GM23338 (cell line): ENCODE results near the gene SMYD3. TPM values are rescaled to one million over a fixed set of nuclear protein-coding genes. Genes with fewer than 3 reads are reported as not detected.

ENCODE experiments used
- ATAC-seq: fragments of 200-7000 bp; cut with Tn5 transposase; 3 replicates; pipeline ENCODE4 v1.9.1; 2020
- DNase-seq: peaks from one replicate; pipeline ENCODE4 v3.0.0-alpha.2; 2015; ENCODE audit warnings: low spot score
- H2AFZ ChIP-seq: fragments of 200-600 bp; sonication (generic); 2 replicates; pipeline ENCODE4 v1.8.0; 2016; ENCODE audit warnings: antibody characterized with exemption, mild to moderate bottlenecking, moderate library complexity
- H3F3A ChIP-seq: fragments of 200-600 bp; sonication (generic); replicated peaks from 2 replicates; pipeline ENCODE4 v1.8.0; 2017; ENCODE audit warnings: antibody characterized with exemption, mixed run types, low read depth
- H3K27ac ChIP-seq: fragments of 200-600 bp; sonication (generic); 2 replicates; pipeline ENCODE4 v1.6.1; 2016; ENCODE audit warnings: low read depth
- H3K27me3 ChIP-seq: fragments of 200-600 bp; sonication (generic); 2 replicates; pipeline ENCODE4 v1.8.0; 2016; ENCODE audit warnings: mild to moderate bottlenecking, mixed run types, moderate library complexity; ENCODE audit not compliant: insufficient read depth
- H3K36me3 ChIP-seq: fragments of 200-600 bp; sonication (generic); 2 replicates; pipeline ENCODE4 v1.8.0; 2016; ENCODE audit warnings: mild to moderate bottlenecking; ENCODE audit not compliant: insufficient read depth
- H3K4me1 ChIP-seq: fragments of 200-600 bp; sonication (generic); 2 replicates; pipeline ENCODE4 v1.8.0; 2016; ENCODE audit warnings: mild to moderate bottlenecking, moderate library complexity; ENCODE audit not compliant: insufficient read depth
- H3K4me2 ChIP-seq: fragments of 200-600 bp; sonication (generic); 2 replicates; pipeline ENCODE4 v1.7.1; 2017; ENCODE audit warnings: mixed run types
- H3K4me3 ChIP-seq: fragments of 200-600 bp; sonication (generic); 2 replicates; pipeline ENCODE4 v1.6.1; 2016; ENCODE audit warnings: mixed run types
- H3K79me2 ChIP-seq: fragments of 200-600 bp; sonication (generic); replicated peaks from 2 replicates; pipeline ENCODE4 v1.8.0; 2017; ENCODE audit warnings: mild to moderate bottlenecking; ENCODE audit not compliant: insufficient read depth
- H3K9me2 ChIP-seq: fragments of 200-600 bp; sonication (generic); 2 replicates; pipeline ENCODE4 v1.8.0; 2017; ENCODE audit not compliant: insufficient read depth
- H4K20me1 ChIP-seq: fragments of 200-600 bp; sonication (generic); replicated peaks from 2 replicates; pipeline ENCODE4 v1.8.0; 2017; ENCODE audit warnings: mild to moderate bottlenecking; ENCODE audit not compliant: insufficient read depth
- H3K27ac Mint-ChIP-seq: 2 replicates; pipeline ENCODE4 v1.8.0; 2020; ENCODE audit warnings: inconsistent platforms, mild to moderate bottlenecking, moderate library complexity, mixed read lengths
- H3K27me3 Mint-ChIP-seq: 3 replicates; pipeline ENCODE4 v1.8.0; 2022; ENCODE audit warnings: low read depth, mild to moderate bottlenecking, moderate library complexity, mixed read lengths, inconsistent platforms; ENCODE audit not compliant: insufficient read depth, poor library complexity
- H3K36me3 Mint-ChIP-seq: 3 replicates; pipeline ENCODE4 v1.8.0; 2021; ENCODE audit warnings: low read depth, mild to moderate bottlenecking, inconsistent platforms, moderate library complexity, mixed read lengths
- H3K4me1 Mint-ChIP-seq: 3 replicates; pipeline ENCODE4 v1.8.0; 2020; ENCODE audit warnings: mild to moderate bottlenecking, inconsistent platforms, mixed read lengths
- H3K4me3 Mint-ChIP-seq: 3 replicates; pipeline ENCODE4 v1.8.0; 2021; ENCODE audit warnings: moderate library complexity, mild to moderate bottlenecking, inconsistent platforms, mixed read lengths
- H3K9me3 Mint-ChIP-seq: 3 replicates; pipeline ENCODE4 v1.8.0; 2020; ENCODE audit warnings: moderate library complexity, mild to moderate bottlenecking, inconsistent platforms, mixed read lengths
- CREB1 ChIP-seq: fragments of 250-450 bp; sonication (Bioruptor Pico); IDR thresholded peaks from 2 replicates; pipeline ENCODE4 v1.5.0; 2020; ENCODE audit warnings: low read depth, mild to moderate bottlenecking, moderate library complexity
- CTCF ChIP-seq, 2 experiments: fragments of 200-600 bp in 1 of 2; sonication (generic) in 1 of 2; conservative IDR thresholded peaks; 2 replicates each; pipeline versions ENCODE4 v1.5.1 to v1.6.1; 2016 to 2017; ENCODE audit warnings: antibody characterized with exemption in 2 of 2, low read depth in 2 of 2, mild to moderate bottlenecking in 2 of 2, moderate library complexity in 1 of 2
- EZH2 ChIP-seq: fragments of 200-600 bp; sonication (generic); IDR thresholded peaks from one replicate; pipeline ENCODE4 v1.8.0; 2017; ENCODE audit warnings: antibody characterized with exemption, mild to moderate bottlenecking, low read depth; ENCODE audit not compliant: unreplicated experiment
- EZH2phosphoT487 ChIP-seq: fragments of 200-600 bp; sonication (generic); IDR thresholded peaks from one replicate; pipeline ENCODE4 v1.8.1; 2018; ENCODE audit warnings: antibody characterized with exemption; ENCODE audit not compliant: unreplicated experiment
- JUNB ChIP-seq: IDR thresholded peaks from one replicate; pipeline ENCODE4 v1.6.1; 2016; ENCODE audit warnings: antibody characterized with exemption; ENCODE audit not compliant: unreplicated experiment
- NANOG ChIP-seq: IDR thresholded peaks from 2 replicates; pipeline ENCODE4 v1.6.1; 2016; ENCODE audit warnings: antibody characterized with exemption, borderline replicate concordance
- POLR2AphosphoS5 ChIP-seq: IDR thresholded peaks from 2 replicates; pipeline ENCODE4 v1.6.1; 2016; ENCODE audit warnings: antibody characterized with exemption, low read depth
- STAT1 ChIP-seq: IDR thresholded peaks from one replicate; pipeline ENCODE4 v1.6.1; 2016; ENCODE audit warnings: antibody characterized with exemption; ENCODE audit not compliant: unreplicated experiment
- ZNF114 ChIP-seq: fragments of 250-450 bp; sonication (Bioruptor Pico); IDR thresholded peaks from 2 replicates; pipeline ENCODE4 v1.5.0; 2020; ENCODE audit warnings: mild to moderate bottlenecking, moderate library complexity
- ZNF331 ChIP-seq: fragments of 250-450 bp; sonication (Bioruptor Pico); IDR thresholded peaks from 2 replicates; pipeline ENCODE4 v1.5.0; 2020; ENCODE audit warnings: low read depth, mild to moderate bottlenecking, moderate library complexity
- polyA plus RNA-seq: library from polyadenylated mRNA; unstranded; fragments of >200 nt; fragmentation: Nextera tagmentation; extraction: Ambion mirVana; gene quantifications from 2 replicates; pipeline ENCODE4 v1.2.1, GENCODE V29; 2016
- total RNA-seq: library from RNA; depleted of rRNA; stranded (reverse); fragments of >200 nt; shearing (Covaris generic); gene quantifications from 2 replicates; pipeline ENCODE4 v1.2.3, GENCODE V29; 2014
- TF ChIP-seq, protein P1 (sequence below): IDR thresholded peaks from 2 replicates; pipeline ENCODE4 v1.6.1; 2016; ENCODE audit warnings: antibody characterized with exemption
- TF ChIP-seq, protein P2 (sequence below): IDR thresholded peaks from one replicate; pipeline ENCODE4 v1.6.1; 2018; ENCODE audit warnings: antibody characterized with exemption; ENCODE audit not compliant: unreplicated experiment
- TF ChIP-seq, protein P3 (sequence below): fragments of 250-450 bp; sonication (Bioruptor Pico); IDR thresholded peaks from 2 replicates; pipeline ENCODE4 v1.5.0; 2020; ENCODE audit warnings: mild to moderate bottlenecking, moderate library complexity

The SMYD3 gene
- total and polyA plus RNA-seq, 2 experiments from 2014 or later: 31.8 to 34.4 TPM

- Mint-ChIP-seq H3K4me1 (peaks cover 65% of the 10 kb centered on the region), H3K27ac (no peak overlapping the region), H3K4me3 (no peak overlapping the region), H3K27me3 (peaks cover 4% of the 10 kb centered on the region), H3K9me3 (no peaks in the 10 kb centered on the region), H3K36me3 (no peaks in the 10 kb centered on the region)
- Histone ChIP-seq H3F3A (no peaks in the 10 kb centered on the region), H4K20me1 (no peaks in the 10 kb centered on the region), H3K4me3 (no peak overlapping the region), H3K27ac (no peak overlapping the region), H3K4me2 (no peak overlapping the region), H3K9me2 (no peaks in the 10 kb centered on the region), H3K27me3 (no peaks in the 10 kb centered on the region), H3K4me1 (peaks cover 33% of the 10 kb centered on the region), H2AFZ (no peak overlapping the region), H3K79me2 (no peaks in the 10 kb centered on the region), H3K36me3 (no peaks in the 10 kb centered on the region)
- DNase-seq (peak; percentile 31), ATAC-seq (peak; percentile 13; the same call in 1 of the 3 replicates)
- no peak for TF ChIP-seq CREB1 (CRISPR knock-in tag)
- no peak for TF ChIP-seq JUNB
- no peak for TF ChIP-seq POLR2AphosphoS5
- no peak for TF ChIP-seq STAT1
- TF ChIP-seq ZNF114: no peak
- no peak for TF ChIP-seq EZH2
- no peak for TF ChIP-seq ZNF331 (CRISPR knock-in tag)
- TF ChIP-seq, protein P1, sequence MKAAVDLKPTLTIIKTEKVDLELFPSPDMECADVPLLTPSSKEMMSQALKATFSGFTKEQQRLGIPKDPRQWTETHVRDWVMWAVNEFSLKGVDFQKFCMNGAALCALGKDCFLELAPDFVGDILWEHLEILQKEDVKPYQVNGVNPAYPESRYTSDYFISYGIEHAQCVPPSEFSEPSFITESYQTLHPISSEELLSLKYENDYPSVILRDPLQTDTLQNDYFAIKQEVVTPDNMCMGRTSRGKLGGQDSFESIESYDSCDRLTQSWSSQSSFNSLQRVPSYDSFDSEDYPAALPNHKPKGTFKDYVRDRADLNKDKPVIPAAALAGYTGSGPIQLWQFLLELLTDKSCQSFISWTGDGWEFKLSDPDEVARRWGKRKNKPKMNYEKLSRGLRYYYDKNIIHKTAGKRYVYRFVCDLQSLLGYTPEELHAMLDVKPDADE: no peak
- TF ChIP-seq, protein P2, sequence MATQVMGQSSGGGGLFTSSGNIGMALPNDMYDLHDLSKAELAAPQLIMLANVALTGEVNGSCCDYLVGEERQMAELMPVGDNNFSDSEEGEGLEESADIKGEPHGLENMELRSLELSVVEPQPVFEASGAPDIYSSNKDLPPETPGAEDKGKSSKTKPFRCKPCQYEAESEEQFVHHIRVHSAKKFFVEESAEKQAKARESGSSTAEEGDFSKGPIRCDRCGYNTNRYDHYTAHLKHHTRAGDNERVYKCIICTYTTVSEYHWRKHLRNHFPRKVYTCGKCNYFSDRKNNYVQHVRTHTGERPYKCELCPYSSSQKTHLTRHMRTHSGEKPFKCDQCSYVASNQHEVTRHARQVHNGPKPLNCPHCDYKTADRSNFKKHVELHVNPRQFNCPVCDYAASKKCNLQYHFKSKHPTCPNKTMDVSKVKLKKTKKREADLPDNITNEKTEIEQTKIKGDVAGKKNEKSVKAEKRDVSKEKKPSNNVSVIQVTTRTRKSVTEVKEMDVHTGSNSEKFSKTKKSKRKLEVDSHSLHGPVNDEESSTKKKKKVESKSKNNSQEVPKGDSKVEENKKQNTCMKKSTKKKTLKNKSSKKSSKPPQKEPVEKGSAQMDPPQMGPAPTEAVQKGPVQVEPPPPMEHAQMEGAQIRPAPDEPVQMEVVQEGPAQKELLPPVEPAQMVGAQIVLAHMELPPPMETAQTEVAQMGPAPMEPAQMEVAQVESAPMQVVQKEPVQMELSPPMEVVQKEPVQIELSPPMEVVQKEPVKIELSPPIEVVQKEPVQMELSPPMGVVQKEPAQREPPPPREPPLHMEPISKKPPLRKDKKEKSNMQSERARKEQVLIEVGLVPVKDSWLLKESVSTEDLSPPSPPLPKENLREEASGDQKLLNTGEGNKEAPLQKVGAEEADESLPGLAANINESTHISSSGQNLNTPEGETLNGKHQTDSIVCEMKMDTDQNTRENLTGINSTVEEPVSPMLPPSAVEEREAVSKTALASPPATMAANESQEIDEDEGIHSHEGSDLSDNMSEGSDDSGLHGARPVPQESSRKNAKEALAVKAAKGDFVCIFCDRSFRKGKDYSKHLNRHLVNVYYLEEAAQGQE: no peak
- TF ChIP-seq CTCF (conservative IDR thresholded peaks at IDR 0.05; ENCODE audit: low read depth in 2 of 2): no peak
- no peak for TF ChIP-seq NANOG
- no peak for TF ChIP-seq EZH2phosphoT487
- TF ChIP-seq, protein P3, sequence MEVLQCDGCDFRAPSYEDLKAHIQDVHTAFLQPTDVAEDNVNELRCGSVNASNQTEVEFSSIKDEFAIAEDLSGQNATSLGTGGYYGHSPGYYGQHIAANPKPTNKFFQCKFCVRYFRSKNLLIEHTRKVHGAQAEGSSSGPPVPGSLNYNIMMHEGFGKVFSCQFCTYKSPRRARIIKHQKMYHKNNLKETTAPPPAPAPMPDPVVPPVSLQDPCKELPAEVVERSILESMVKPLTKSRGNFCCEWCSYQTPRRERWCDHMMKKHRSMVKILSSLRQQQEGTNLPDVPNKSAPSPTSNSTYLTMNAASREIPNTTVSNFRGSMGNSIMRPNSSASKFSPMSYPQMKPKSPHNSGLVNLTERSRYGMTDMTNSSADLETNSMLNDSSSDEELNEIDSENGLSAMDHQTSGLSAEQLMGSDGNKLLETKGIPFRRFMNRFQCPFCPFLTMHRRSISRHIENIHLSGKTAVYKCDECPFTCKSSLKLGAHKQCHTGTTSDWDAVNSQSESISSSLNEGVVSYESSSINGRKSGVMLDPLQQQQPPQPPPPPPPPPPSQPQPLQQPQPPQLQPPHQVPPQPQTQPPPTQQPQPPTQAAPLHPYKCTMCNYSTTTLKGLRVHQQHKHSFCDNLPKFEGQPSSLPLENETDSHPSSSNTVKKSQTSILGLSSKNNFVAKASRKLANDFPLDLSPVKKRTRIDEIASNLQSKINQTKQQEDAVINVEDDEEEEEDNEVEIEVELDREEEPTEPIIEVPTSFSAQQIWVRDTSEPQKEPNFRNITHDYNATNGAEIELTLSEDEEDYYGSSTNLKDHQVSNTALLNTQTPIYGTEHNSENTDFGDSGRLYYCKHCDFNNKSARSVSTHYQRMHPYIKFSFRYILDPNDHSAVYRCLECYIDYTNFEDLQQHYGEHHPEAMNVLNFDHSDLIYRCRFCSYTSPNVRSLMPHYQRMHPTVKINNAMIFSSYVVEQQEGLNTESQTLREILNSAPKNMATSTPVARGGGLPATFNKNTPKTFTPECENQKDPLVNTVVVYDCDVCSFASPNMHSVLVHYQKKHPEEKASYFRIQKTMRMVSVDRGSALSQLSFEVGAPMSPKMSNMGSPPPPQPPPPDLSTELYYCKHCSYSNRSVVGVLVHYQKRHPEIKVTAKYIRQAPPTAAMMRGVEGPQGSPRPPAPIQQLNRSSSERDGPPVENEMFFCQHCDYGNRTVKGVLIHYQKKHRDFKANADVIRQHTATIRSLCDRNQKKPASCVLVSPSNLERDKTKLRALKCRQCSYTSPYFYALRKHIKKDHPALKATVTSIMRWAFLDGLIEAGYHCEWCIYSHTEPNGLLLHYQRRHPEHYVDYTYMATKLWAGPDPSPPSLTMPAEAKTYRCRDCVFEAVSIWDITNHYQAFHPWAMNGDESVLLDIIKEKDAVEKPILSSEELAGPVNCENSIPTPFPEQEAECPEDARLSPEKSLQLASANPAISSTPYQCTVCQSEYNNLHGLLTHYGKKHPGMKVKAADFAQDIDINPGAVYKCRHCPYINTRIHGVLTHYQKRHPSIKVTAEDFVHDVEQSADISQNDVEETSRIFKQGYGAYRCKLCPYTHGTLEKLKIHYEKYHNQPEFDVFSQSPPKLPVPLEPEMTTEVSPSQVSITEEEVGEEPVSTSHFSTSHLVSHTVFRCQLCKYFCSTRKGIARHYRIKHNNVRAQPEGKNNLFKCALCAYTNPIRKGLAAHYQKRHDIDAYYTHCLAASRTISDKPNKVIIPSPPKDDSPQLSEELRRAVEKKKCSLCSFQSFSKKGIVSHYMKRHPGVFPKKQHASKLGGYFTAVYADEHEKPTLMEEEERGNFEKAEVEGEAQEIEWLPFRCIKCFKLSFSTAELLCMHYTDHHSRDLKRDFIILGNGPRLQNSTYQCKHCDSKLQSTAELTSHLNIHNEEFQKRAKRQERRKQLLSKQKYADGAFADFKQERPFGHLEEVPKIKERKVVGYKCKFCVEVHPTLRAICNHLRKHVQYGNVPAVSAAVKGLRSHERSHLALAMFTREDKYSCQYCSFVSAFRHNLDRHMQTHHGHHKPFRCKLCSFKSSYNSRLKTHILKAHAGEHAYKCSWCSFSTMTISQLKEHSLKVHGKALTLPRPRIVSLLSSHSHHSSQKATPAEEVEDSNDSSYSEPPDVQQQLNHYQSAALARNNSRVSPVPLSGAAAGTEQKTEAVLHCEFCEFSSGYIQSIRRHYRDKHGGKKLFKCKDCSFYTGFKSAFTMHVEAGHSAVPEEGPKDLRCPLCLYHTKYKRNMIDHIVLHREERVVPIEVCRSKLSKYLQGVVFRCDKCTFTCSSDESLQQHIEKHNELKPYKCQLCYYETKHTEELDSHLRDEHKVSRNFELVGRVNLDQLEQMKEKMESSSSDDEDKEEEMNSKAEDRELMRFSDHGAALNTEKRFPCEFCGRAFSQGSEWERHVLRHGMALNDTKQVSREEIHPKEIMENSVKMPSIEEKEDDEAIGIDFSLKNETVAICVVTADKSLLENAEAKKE: no peak
Measured at GRCh38 chr1:246069581-246069980, 437.5 kb downstream of the SMYD3 start.
